ENCODE data around the gene C6. TPM values are rescaled to one million over a fixed set of nuclear protein-coding genes. Genes with fewer than 3 reads are reported as not detected.

C6 gene
- total and polyA plus RNA-seq, 2 of the 13 experiments (the other 11 are each of a cell fraction or from before 2014, with no cell fraction given), result 0.28 to 4.7 TPM

GRCh38 chr5:41213340-41213739 lies at the start of gene C6 (continued):
- TF ChIP-seq ARID3A (IDR thresholded peaks at IDR 0.05; ENCODE audit: low read depth, low read length) (0 out of 2 replicates have a peak, but pooled peaks have one; percentile 26), MEF2D (CRISPR knock-in tag; IDR thresholded peaks at IDR 0.05) (no peak), SKI (IDR thresholded peaks at IDR 0.05; ENCODE audit: partially characterized antibody) (no peak), CBX1 (IDR thresholded peaks at IDR 0.05; ENCODE audit: low read depth) (no peak), HNF4G (IDR thresholded peaks at IDR 0.05; ENCODE audit: borderline replicate concordance, low read depth, low read length) (peak; percentile 33; the same call in 1 of the 2 replicates), HNF4G (CRISPR knock-in tag; IDR thresholded peaks at IDR 0.05; ENCODE audit: borderline replicate concordance, low read depth) (no peak), CTCF (CRISPR knock-in tag; IDR thresholded peaks at IDR 0.05) (peak; percentile 22; the same call in 1 of the 2 replicates), CBX2 (IDR thresholded peaks at IDR 0.05; ENCODE audit: low read depth, low read length) (no peak), CBX2 (CRISPR knock-in tag; IDR thresholded peaks at IDR 0.05; ENCODE audit: low read depth) (no peak), HNF1A (IDR thresholded peaks at IDR 0.05; ENCODE audit: low read depth) (no peak), HNF1A (CRISPR knock-in tag; IDR thresholded peaks at IDR 0.05; ENCODE audit: borderline replicate concordance) (0 out of 2 replicates have a peak, but pooled peaks have one; percentile 20), RFX1 (IDR thresholded peaks at IDR 0.05) (peak; percentile 33; the same call in 1 of the 2 replicates), ZBTB43 (CRISPR knock-in tag; conservative IDR thresholded peaks at IDR 0.05) (no peak), SOX6 (IDR thresholded peaks at IDR 0.05) (no peak), SOX6 (CRISPR knock-in tag; IDR thresholded peaks at IDR 0.05) (peak; percentile 32; the same call in 1 of the 2 replicates), EP300 (IDR thresholded peaks at IDR 0.05; ENCODE audit: low read depth in 2 of 2, low read length in 2 of 2) (peak in 1 of 2 experiments; percentile 8; a peak in 1 of 4 replicates), EP300 (CRISPR knock-in tag; IDR thresholded peaks at IDR 0.05; ENCODE audit: borderline replicate concordance) (no peak), FOXJ3 (CRISPR knock-in tag; IDR thresholded peaks at IDR 0.05; ENCODE audit: borderline replicate concordance) (peak; percentile 23; the same call in 1 of the 2 replicates), ZNF775 (CRISPR knock-in tag; IDR thresholded peaks at IDR 0.05; ENCODE audit: borderline replicate concordance) (no peak), HNF4A (CRISPR knock-in tag; IDR thresholded peaks at IDR 0.05) (peak; percentile 59), TCF7 (IDR thresholded peaks at IDR 0.05; ENCODE audit: low read depth) (no peak), CEBPB (IDR thresholded peaks at IDR 0.05; ENCODE audit: borderline replicate concordance, low read depth, low read length) (peak; percentile 49; the same call in 1 of the 2 replicates)

Data from HepG2 (cell line).